Astrocyte (in vitro differentiated cells and primary cell): ENCODE results near the gene ZCCHC12. TPM values are rescaled to one million over a fixed set of nuclear protein-coding genes. Genes with fewer than 3 reads are reported as not detected.

ENCODE experiments used
- DNase-seq: peaks from one replicate; pipeline ENCODE4 v3.0.0-alpha.2; 2010; ENCODE audit warnings: low read depth
- FAIRE-seq: peaks from 2 replicates; lab custom pipeline; 2011; peaks lifted over from hg19 to GRCh38; lab: Jason Lieb, UNC
- H2AFZ ChIP-seq: 2 replicates; pipeline ENCODE4 v1.6.0; 2012; ENCODE audit warnings: low read depth, low read length, inconsistent platforms
- H3K27ac ChIP-seq: 2 replicates; pipeline ENCODE4 v1.5.1; 2011; ENCODE audit warnings: low read depth, low read length, inconsistent platforms
- H3K27me3 ChIP-seq: 2 replicates; pipeline ENCODE4 v1.6.0; 2011; ENCODE audit warnings: low read length, inconsistent platforms; ENCODE audit not compliant: insufficient read depth
- H3K36me3 ChIP-seq: 2 replicates; pipeline ENCODE4 v1.5.1; 2011; ENCODE audit warnings: low read length, inconsistent platforms; ENCODE audit not compliant: insufficient read depth
- H3K4me1 ChIP-seq: 2 replicates; pipeline ENCODE4 v1.5.1; 2011; ENCODE audit warnings: low read length, inconsistent platforms; ENCODE audit not compliant: insufficient read depth
- H3K4me2 ChIP-seq: 2 replicates; pipeline ENCODE4 v1.6.0; 2012; ENCODE audit warnings: low read length, inconsistent platforms
- H3K4me3 ChIP-seq: 2 replicates; pipeline ENCODE4 v1.5.1; 2011; ENCODE audit warnings: low read depth, mild to moderate bottlenecking, low read length, inconsistent platforms; ENCODE audit not compliant: insufficient read depth
- H3K79me2 ChIP-seq: 2 replicates; pipeline ENCODE4 v1.6.0; 2012; ENCODE audit warnings: mild to moderate bottlenecking, low read length, inconsistent platforms; ENCODE audit not compliant: insufficient read depth
- H3K9ac ChIP-seq: 2 replicates; pipeline ENCODE4 v1.6.0; 2012; ENCODE audit warnings: mild to moderate bottlenecking, low read length, inconsistent platforms
- H3K9me3 ChIP-seq: 2 replicates; pipeline ENCODE4 v1.5.1; 2012; ENCODE audit warnings: low read depth, mild to moderate bottlenecking, low read length, inconsistent platforms; ENCODE audit not compliant: insufficient read depth
- H4K20me1 ChIP-seq: 2 replicates; pipeline ENCODE4 v1.6.0; 2012; ENCODE audit warnings: low read length, inconsistent platforms; ENCODE audit not compliant: insufficient read depth
- H3K27ac Mint-ChIP-seq: one replicate; pipeline ENCODE4 v1.8.0; 2021; ENCODE audit warnings: mild to moderate bottlenecking, mixed read lengths; ENCODE audit not compliant: unreplicated experiment
- H3K27me3 Mint-ChIP-seq: one replicate; pipeline ENCODE4 v1.8.0; 2021; ENCODE audit warnings: low read depth, mixed read lengths; ENCODE audit not compliant: unreplicated experiment
- H3K36me3 Mint-ChIP-seq: one replicate; pipeline ENCODE4 v1.8.0; 2021; ENCODE audit warnings: low read depth, mixed read lengths; ENCODE audit not compliant: unreplicated experiment
- H3K4me1 Mint-ChIP-seq: one replicate; pipeline ENCODE4 v1.8.0; 2021; ENCODE audit warnings: low read depth, mixed read lengths; ENCODE audit not compliant: unreplicated experiment
- H3K4me3 Mint-ChIP-seq: one replicate; pipeline ENCODE4 v1.8.0; 2021; ENCODE audit warnings: mild to moderate bottlenecking, moderate library complexity, mixed read lengths; ENCODE audit not compliant: unreplicated experiment
- H3K9me3 Mint-ChIP-seq: one replicate; pipeline ENCODE4 v1.8.0; 2021; ENCODE audit warnings: mild to moderate bottlenecking, mixed read lengths; ENCODE audit not compliant: unreplicated experiment
- CTCF ChIP-seq: IDR thresholded peaks from 2 replicates; pipeline ENCODE4 v1.5.1; 2011; ENCODE audit warnings: low read depth, mild to moderate bottlenecking, inconsistent platforms, low read length, moderate library complexity; ENCODE audit not compliant: insufficient read depth
- EZH2 ChIP-seq: IDR thresholded peaks from 2 replicates; pipeline ENCODE4 v1.6.1; 2012; ENCODE audit warnings: mild to moderate bottlenecking, low read length, inconsistent platforms; ENCODE audit not compliant: insufficient read depth
- total RNA-seq: library from RNA; stranded (reverse); gene quantifications from 2 replicates; pipeline ENCODE4 v1.2.1, GENCODE V29; 2021

The ZCCHC12 gene
- total RNA-seq, 1 donor from 2014 or later = 0.16 TPM

- H3K4me3 Mint-ChIP-seq = no peak overlapping the region
- Histone ChIP-seq H3K36me3 (no peaks in the 10 kb centered on the region), H3K9ac (no peak overlapping the region), H2AFZ (no peak overlapping the region), H4K20me1 (no peaks in the 10 kb centered on the region), H3K4me1 (no peaks in the 10 kb centered on the region), H3K4me2 (no peak overlapping the region), H3K79me2 (no peaks in the 10 kb centered on the region), H3K27ac (no peak overlapping the region), H3K27me3 (no peaks in the 10 kb centered on the region), H3K4me3 (no peak overlapping the region), H3K9me3 (no peaks in the 10 kb centered on the region)
- H3K36me3 Mint-ChIP-seq = no peaks in the 10 kb centered on the region
- H3K27me3 Mint-ChIP-seq = peaks cover 8% of the 10 kb centered on the region
- no peak overlapping the region for H3K27ac Mint-ChIP-seq
- H3K9me3 Mint-ChIP-seq = peaks cover 1% of the 10 kb centered on the region
- no peak for FAIRE-seq
- no peak for TF ChIP-seq EZH2
- TF ChIP-seq CTCF = no peak
- no peaks in the 10 kb centered on the region for H3K4me1 Mint-ChIP-seq
- no peak for DNase-seq
Measured at GRCh38 chrX:118853596-118853995, 30.0 kb downstream of the ZCCHC12 start.

DNA sequence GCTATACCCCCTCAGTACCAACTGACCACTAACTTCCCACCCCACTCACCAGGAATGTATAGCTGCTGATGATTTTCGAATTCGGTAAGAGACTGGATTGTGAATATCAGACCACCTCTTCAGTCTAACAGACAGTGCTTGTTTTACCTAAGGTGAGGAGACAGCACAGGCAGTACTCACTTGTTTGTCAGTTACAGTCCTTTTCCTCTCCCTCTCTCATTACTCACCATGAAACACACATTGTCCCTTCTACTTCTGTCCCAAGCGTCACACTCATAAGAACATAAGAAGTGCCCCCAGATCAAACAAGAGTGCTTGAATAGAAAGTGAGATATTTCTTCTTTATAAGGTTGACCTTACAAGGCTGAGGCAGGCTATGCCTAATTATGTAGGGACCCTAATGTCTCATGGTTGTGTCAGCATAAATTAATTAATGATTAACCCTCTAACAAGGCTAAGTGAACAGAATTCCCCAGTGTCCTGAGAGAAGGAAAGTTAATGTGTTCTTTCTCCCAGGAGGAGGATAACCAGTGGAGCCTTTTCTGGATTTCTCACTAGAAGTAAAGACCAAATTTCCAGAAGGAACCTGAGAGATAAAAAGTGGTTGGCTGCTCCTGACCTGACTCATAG, 32.2 kb downstream of the ZCCHC12 start:
- Histone ChIP-seq H3K27ac (no peak overlapping the region), H3K9me3 (no peaks in the 10 kb centered on the region), H3K27me3 (no peaks in the 10 kb centered on the region), H3K4me2 (no peak overlapping the region), H3K9ac (no peak overlapping the region), H4K20me1 (no peaks in the 10 kb centered on the region), H2AFZ (no peak overlapping the region), H3K4me3 (no peak overlapping the region), H3K36me3 (no peaks in the 10 kb centered on the region), H3K79me2 (no peaks in the 10 kb centered on the region), H3K4me1 (no peaks in the 10 kb centered on the region)
- no peak overlapping the region for H3K27ac Mint-ChIP-seq
- H3K36me3 Mint-ChIP-seq = no peaks in the 10 kb centered on the region
- FAIRE-seq (no peak), DNase-seq (no peak)
- peaks cover 1% of the 10 kb centered on the region for H3K27me3 Mint-ChIP-seq
- H3K4me1 Mint-ChIP-seq = no peaks in the 10 kb centered on the region
- TF ChIP-seq EZH2 (no peak), CTCF (no peak)
- no peak overlapping the region for H3K4me3 Mint-ChIP-seq
- H3K9me3 Mint-ChIP-seq = peaks cover 1% of the 10 kb centered on the region

GRCh38 chrX:118857006-118857405, 33.4 kb downstream of the ZCCHC12 start:
- H3K4me1 Mint-ChIP-seq = no peaks in the 10 kb centered on the region
- no peak for FAIRE-seq

More at GRCh38 chrX:118857006-118857405, 33.4 kb downstream of the ZCCHC12 start:
- Histone ChIP-seq H2AFZ (no peak overlapping the region), H3K4me1 (no peaks in the 10 kb centered on the region), H3K4me3 (no peak overlapping the region), H3K4me2 (no peak overlapping the region), H4K20me1 (no peaks in the 10 kb centered on the region), H3K9ac (no peak overlapping the region), H3K79me2 (no peaks in the 10 kb centered on the region), H3K27ac (no peak overlapping the region), H3K9me3 (no peaks in the 10 kb centered on the region), H3K27me3 (no peaks in the 10 kb centered on the region), H3K36me3 (no peaks in the 10 kb centered on the region)
- DNase-seq = no peak
- no peak for TF ChIP-seq EZH2
- TF ChIP-seq CTCF = no peak
- no peaks in the 10 kb centered on the region for H3K36me3 Mint-ChIP-seq
- H3K4me3 Mint-ChIP-seq = no peak overlapping the region
- peaks cover 1% of the 10 kb centered on the region for H3K27me3 Mint-ChIP-seq
- no peak overlapping the region for H3K27ac Mint-ChIP-seq
- H3K9me3 Mint-ChIP-seq = peaks cover under 1% of the 10 kb centered on the region
